HCT116 (cell line): ENCODE data around the gene PAQR3. TPM values are rescaled to one million over a fixed set of nuclear protein-coding genes. Genes with fewer than 3 reads are reported as not detected.

Source experiments
- ATAC-seq: fragments of 200-7000 bp; cut with Tn5 transposase; 2 replicates; pipeline ENCODE4 v1.9.1; 2020; ENCODE audit warnings: mild to moderate bottlenecking, moderate library complexity
- BruUV-seq: library from RNA; stranded (reverse); fragments of 400-500 nt; replicated peaks from 2 replicates; lab custom pipeline; 2021; lab: Mats Ljungman, UMichigan
- CTCF ChIA-PET: fragments of 300-600 bp; sonication (Branson Sonifier 250); formaldehyde crosslinking; loops from one replicate; lab custom pipeline; 2021; ENCODE audit warnings: antibody characterized with exemption; lab: Charles Lee
- POLR2A ChIA-PET: fragments of 300-600, 350-600 bp; sonication (Branson Sonifier 250); formaldehyde crosslinking; loops from one replicate; lab custom pipeline; 2021; ENCODE audit warnings: antibody characterized with exemption; lab: Charles Lee
- RAD21 ChIA-PET, 2 experiments: fragments of 300-600 bp; sonication (Branson Sonifier 250); formaldehyde crosslinking; loops; one replicate each; lab custom pipeline; 2023; ENCODE audit warnings: low total read pairs in 2 of 2; ENCODE audit not compliant: uncharacterized antibody in 2 of 2, unreplicated experiment in 2 of 2, low non-redundant PET in 1 of 2; lab: Charles Lee
- DNase-seq: peaks from one replicate; pipeline ENCODE4 v3.0.0-alpha.2; 2010; ENCODE audit warnings: low read depth, low spot score
- H2AFZ ChIP-seq: fragments of 200-600 bp; shearing (Covaris generic), sonication (generic); 2 replicates; pipeline ENCODE4 v1.6.1; 2017; ENCODE audit warnings: low read depth, mixed run types, mixed read lengths, antibody characterized with exemption, low read length; ENCODE audit not compliant: poor library complexity, severe bottlenecking
- H3K27ac ChIP-seq: 2 replicates; pipeline ENCODE4 v1.5.1; 2012; ENCODE audit warnings: low read depth, low read length
- H3K27me3 ChIP-seq: fragments of 200-600 bp; sonication (generic); 2 replicates; pipeline ENCODE4 v1.6.1; 2016; ENCODE audit warnings: mixed run types, low read length, mixed read lengths; ENCODE audit not compliant: insufficient read depth
- H3K36me3 ChIP-seq, 2 experiments: fragments of 200-500 bp in 1 of 2; fragments of 200-600 bp in 1 of 2; sonication (Bioruptor generic) in 1 of 2; sonication (generic) in 1 of 2; 2 replicates each; pipeline versions ENCODE4 v1.5.1 to v1.6.1; 2014 to 2016; ENCODE audit warnings: low read length in 2 of 2, inconsistent platforms in 1 of 2, mixed read lengths in 1 of 2, mixed run types in 1 of 2; ENCODE audit not compliant: insufficient read depth in 2 of 2, control insufficient read depth in 1 of 2
- H3K4me1 ChIP-seq, 2 experiments: fragments of 200-600 bp in 1 of 2; sonication (generic) in 1 of 2; 2 replicates each; pipeline versions ENCODE4 v1.5.1 to v1.6.1; 2012 to 2017; ENCODE audit warnings: low read length in 2 of 2, inconsistent platforms in 1 of 2, mild to moderate bottlenecking in 1 of 2, mixed read lengths in 1 of 2, mixed run types in 1 of 2, moderate library complexity in 1 of 2; ENCODE audit not compliant: insufficient read depth in 2 of 2, control insufficient read depth in 1 of 2
- H3K4me2 ChIP-seq: fragments of 200-600 bp; sonication (generic); 2 replicates; pipeline ENCODE4 v1.6.1; 2017; ENCODE audit warnings: mixed run types, low read length, mixed read lengths
- H3K4me3 ChIP-seq, 2 experiments: fragments of 200-600 bp in 1 of 2; sonication (generic) in 1 of 2; replicated peaks in 1 of 2; 2 replicates each; pipeline ENCODE4 v1.5.1; 2011 to 2016; ENCODE audit warnings: low read length in 2 of 2, control low read depth in 1 of 2, low read depth in 1 of 2, mild to moderate bottlenecking in 1 of 2, mixed read lengths in 1 of 2, mixed run types in 1 of 2
- H3K79me2 ChIP-seq: fragments of 200-600 bp; sonication (generic); 2 replicates; pipeline ENCODE4 v1.6.1; 2017; ENCODE audit warnings: mild to moderate bottlenecking, mixed run types, low read length, moderate library complexity, mixed read lengths; ENCODE audit not compliant: insufficient read depth
- H3K9ac ChIP-seq: fragments of 200-600 bp; sonication (generic); 2 replicates; pipeline ENCODE4 v1.6.1; 2016; ENCODE audit warnings: low read length, mixed read lengths
- H3K9me2 ChIP-seq: fragments of 200-600 bp; sonication (generic), shearing (Covaris generic); 2 replicates; pipeline ENCODE4 v1.6.1; 2017; ENCODE audit warnings: mixed run types, mild to moderate bottlenecking, moderate library complexity; ENCODE audit not compliant: insufficient read depth
- H3K9me3 ChIP-seq, 2 experiments: fragments of 200-500 bp in 1 of 2; fragments of 200-600 bp in 1 of 2; sonication (Bioruptor generic) in 1 of 2; sonication (generic) in 1 of 2; 2 replicates each; pipeline ENCODE4 v1.6.1; 2014 to 2017; ENCODE audit warnings: low read length in 2 of 2, mixed read lengths in 2 of 2, inconsistent platforms in 1 of 2, low read depth in 1 of 2, mild to moderate bottlenecking in 1 of 2, mixed run types in 1 of 2, moderate library complexity in 1 of 2; ENCODE audit not compliant: control insufficient read depth in 1 of 2, insufficient read depth in 1 of 2
- H4K20me1 ChIP-seq: fragments of 200-600 bp; sonication (generic), shearing (Covaris generic); 2 replicates; pipeline ENCODE4 v1.6.1; 2017; ENCODE audit warnings: mixed run types, mild to moderate bottlenecking, moderate library complexity; ENCODE audit not compliant: insufficient read depth
- CEBPB ChIP-seq: IDR thresholded peaks from 2 replicates; pipeline ENCODE4 v1.6.1; 2012; ENCODE audit warnings: low read depth
- ELF1 ChIP-seq: IDR thresholded peaks from 2 replicates; pipeline ENCODE4 v1.6.1; 2012; ENCODE audit warnings: low read depth, borderline replicate concordance
- EZH2 ChIP-seq: fragments of 200-600 bp; sonication (generic); IDR thresholded peaks from 2 replicates; pipeline ENCODE4 v1.6.1; 2017; ENCODE audit warnings: antibody characterized with exemption, mixed run types
- FOSL1 ChIP-seq: IDR thresholded peaks from 2 replicates; pipeline ENCODE4 v1.6.1; 2012; ENCODE audit warnings: low read depth
- JUND ChIP-seq: IDR thresholded peaks from 2 replicates; pipeline ENCODE4 v1.6.1; 2012
- POLR2A ChIP-seq: IDR thresholded peaks from 2 replicates; pipeline ENCODE4 v1.7.0; 2011; ENCODE audit warnings: borderline replicate concordance; ENCODE audit not compliant: insufficient read depth, insufficient read length; ENCODE audit errors: extremely low read depth
- SIN3A ChIP-seq: IDR thresholded peaks from 2 replicates; pipeline ENCODE4 v1.6.1; 2012; ENCODE audit warnings: low read depth
- SRF ChIP-seq: IDR thresholded peaks from 2 replicates; pipeline ENCODE4 v1.6.1; 2012; ENCODE audit warnings: low read depth
- TCF7L2 ChIP-seq: IDR thresholded peaks from 2 replicates; pipeline ENCODE4 v1.7.0; 2011; ENCODE audit warnings: borderline replicate concordance, inconsistent platforms; ENCODE audit not compliant: insufficient read depth, insufficient read length; ENCODE audit errors: extremely low read depth
- YY1 ChIP-seq: IDR thresholded peaks from 2 replicates; pipeline ENCODE4 v1.6.1; 2011; ENCODE audit warnings: low read length, low read depth, moderate library complexity, mild to moderate bottlenecking; ENCODE audit not compliant: insufficient replicate concordance; ENCODE audit errors: extremely low read depth
- ZBTB33 ChIP-seq: IDR thresholded peaks from 2 replicates; pipeline ENCODE4 v1.6.1; 2011; ENCODE audit warnings: mild to moderate bottlenecking, low read length, moderate library complexity; ENCODE audit not compliant: insufficient replicate concordance; ENCODE audit errors: extremely low read depth
- intact Hi-C: fragments of 100-400 bp; cut with micrococcal nuclease; formaldehyde crosslinking; loops from 2 replicates; pipeline ENCODE4 v1.10.0; 2022
- total RNA-seq: library from RNA; stranded (reverse); gene quantifications from one replicate; pipeline ENCODE4 v1.2.1, GENCODE V29; 2021; ENCODE audit not compliant: unreplicated experiment

The PAQR3 gene
- total RNA-seq, 1 experiment from 2014 or later: 32.3 TPM

- RAD21 ChIA-PET: no interaction called here
- H4K20me1 ChIP-seq: no peaks in the 10 kb centered on the region
- no peaks in the 10 kb centered on the region for H3K9me2 ChIP-seq
- H2AFZ ChIP-seq: no peak overlapping the region
- DNase-seq (no peak), ATAC-seq (no peak)
- no peaks in the 10 kb centered on the region for H3K4me1 ChIP-seq
- no peak overlapping the region for H3K4me2 ChIP-seq
- H3K27ac ChIP-seq: no peak overlapping the region
- no peaks in the 10 kb centered on the region for H3K9me3 ChIP-seq
- H3K27me3 ChIP-seq: no peaks in the 10 kb centered on the region
- intact Hi-C loops: no loop called here
- no peaks in the 10 kb centered on the region for H3K79me2 ChIP-seq
- POLR2A ChIA-PET: no interaction called here
- H3K4me3 ChIP-seq: no peak overlapping the region
- no peak for TF ChIP-seq FOSL1
- no peak for TF ChIP-seq CEBPB
- no peak for TF ChIP-seq POLR2A
- TF ChIP-seq SRF: no peak
- no peak for TF ChIP-seq TCF7L2
- TF ChIP-seq ZBTB33: no peak
- TF ChIP-seq JUND: no peak
- TF ChIP-seq SIN3A: no peak
- TF ChIP-seq EZH2: no peak
- no peak for TF ChIP-seq YY1
- TF ChIP-seq ELF1: no peak
- no peak overlapping the region for H3K9ac ChIP-seq
- no TSS peak for BruUV-seq
- CTCF ChIA-PET: no interaction called here
- peaks cover 0 to 5% of the 10 kb centered on the region in 2 experiments; a peak in 1 of 4 replicates for H3K36me3 ChIP-seq
Measured at GRCh38 chr4:78907638-78908037, 31.6 kb downstream of the PAQR3 start.
